Caki2 (cell line): ENCODE data around the gene DCLK1. TPM values are rescaled to one million over a fixed set of nuclear protein-coding genes. Genes with fewer than 3 reads are reported as not detected.

Source experiments
- DNase-seq: peaks from one replicate; pipeline ENCODE4 v3.0.0-alpha.2; 2015; ENCODE audit warnings: low read depth
- in situ Hi-C: cut with HindIII; loops from 2 replicates; pipeline ENCODE4 v1.10.0; 2016; ENCODE audit warnings: low sequenced_read_pairs, low pct_unique_long_range_greater_than_20kb, mixed read lengths
- total RNA-seq: library from RNA; depleted of rRNA; stranded (reverse); fragments of >200 nt; shearing (Covaris generic); gene quantifications from 2 replicates; pipeline ENCODE4 v1.2.3, GENCODE V29; 2014; ENCODE audit warnings: low replicate concordance

DCLK1 gene
- total RNA-seq, 1 experiment from 2014 or later = 3.7 TPM

GRCh38 chr13:35769812-35770211 lies 361.4 kb downstream of the DCLK1 start:
- DNase-seq = no peak
- in situ Hi-C loops = no loop called here

DNA sequence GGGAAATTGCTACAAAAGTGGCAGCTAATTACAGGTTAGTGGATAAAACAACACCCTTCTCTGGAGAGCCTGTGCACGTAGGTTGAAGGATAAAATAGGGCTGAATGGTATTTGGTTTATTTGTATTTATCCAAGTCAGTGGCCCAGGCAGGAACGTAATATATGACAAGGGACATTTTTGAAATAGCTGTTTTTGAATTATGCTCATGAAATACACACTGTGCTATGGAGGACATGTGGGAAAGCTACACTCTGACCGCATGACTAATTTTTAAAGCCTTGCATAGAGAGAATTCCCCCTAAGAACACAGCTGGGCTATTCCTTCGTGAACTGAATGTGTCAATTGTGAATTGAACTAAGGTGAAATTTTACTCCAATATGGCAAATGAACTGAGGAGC lies 362.6 kb downstream of the DCLK1 start:
- in situ Hi-C loops = no loop called here
- DNase-seq = no peak

DNA sequence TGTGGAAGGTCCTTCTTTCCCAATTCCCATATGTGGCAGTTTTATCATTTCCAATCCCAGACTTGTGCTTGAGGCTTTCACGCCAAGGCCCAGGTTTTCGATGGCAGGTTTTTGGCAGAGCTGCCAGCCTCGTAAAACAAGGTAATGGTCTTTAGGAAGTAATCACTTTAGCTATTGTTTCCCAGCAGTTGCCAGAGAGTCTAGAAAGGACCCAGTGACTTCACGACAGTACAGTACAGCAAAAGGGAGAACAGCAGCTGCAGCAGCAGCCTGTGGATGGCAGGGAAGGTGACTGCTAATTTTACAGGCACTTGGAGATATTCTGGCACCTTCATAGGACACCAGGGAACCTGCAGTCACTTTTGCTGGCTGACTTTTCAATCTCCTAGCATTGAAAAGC lies 363.1 kb downstream of the DCLK1 start:
- in situ Hi-C loops = no loop called here
- DNase-seq = no peak

GRCh38 chr13:35767256-35767976 lies 363.8 kb downstream of the DCLK1 start:
- in situ Hi-C loops = no loop called here
- no peak for DNase-seq

DNA sequence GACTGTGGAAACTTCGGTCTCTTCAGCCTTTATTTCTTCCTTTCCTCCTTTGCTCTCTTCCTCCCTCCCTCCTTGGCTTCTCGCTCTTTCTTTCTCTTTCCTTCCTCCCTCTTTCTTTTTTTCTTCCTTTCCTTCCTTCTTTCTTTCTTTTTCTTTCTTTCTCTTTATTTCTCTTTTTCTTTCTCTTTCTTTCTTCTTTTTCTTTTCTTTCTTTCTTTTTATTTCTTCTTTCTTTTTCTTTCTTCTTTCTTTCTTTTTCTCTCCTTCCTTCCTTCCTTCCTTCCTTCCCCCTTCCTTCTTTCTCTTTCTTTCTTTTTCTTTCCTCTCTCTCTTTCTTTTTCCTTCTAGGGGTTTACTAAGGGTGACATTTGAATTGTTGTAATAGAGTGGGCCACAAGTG lies 364.5 kb downstream of the DCLK1 start:
- in situ Hi-C loops = no loop called here
- DNase-seq = no peak

- no peak for DNase-seq
- in situ Hi-C loops = no loop called here
Observed at GRCh38 chr13:35765941-35766340, 365.2 kb downstream of the DCLK1 start.

GRCh38 chr13:35765366-35765765 lies 365.8 kb downstream of the DCLK1 start:
- in situ Hi-C loops = no loop called here
- no peak for DNase-seq

- no peak for DNase-seq
- in situ Hi-C loops = no loop called here
Observed at GRCh38 chr13:35764326-35765015, 366.7 kb downstream of the DCLK1 start.

DNA sequence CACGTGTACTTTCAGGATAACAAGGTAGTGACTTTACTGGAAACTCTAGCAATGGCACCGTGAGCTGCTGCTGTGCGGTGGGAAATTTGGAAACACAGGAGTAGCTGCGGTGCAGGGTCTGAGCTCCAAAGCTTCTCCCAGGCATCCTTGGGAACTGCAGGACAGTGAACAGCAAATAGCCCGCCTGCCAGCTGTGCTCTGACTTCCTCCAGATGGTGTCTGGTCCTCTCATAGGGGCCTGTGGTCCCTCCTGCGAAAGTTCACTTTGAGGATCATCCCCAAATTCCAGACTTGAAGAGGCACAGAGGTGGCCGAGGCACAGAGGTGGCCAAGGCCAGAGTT lies 367.4 kb downstream of the DCLK1 start:
- in situ Hi-C loops = no loop called here
- DNase-seq = no peak

DNA sequence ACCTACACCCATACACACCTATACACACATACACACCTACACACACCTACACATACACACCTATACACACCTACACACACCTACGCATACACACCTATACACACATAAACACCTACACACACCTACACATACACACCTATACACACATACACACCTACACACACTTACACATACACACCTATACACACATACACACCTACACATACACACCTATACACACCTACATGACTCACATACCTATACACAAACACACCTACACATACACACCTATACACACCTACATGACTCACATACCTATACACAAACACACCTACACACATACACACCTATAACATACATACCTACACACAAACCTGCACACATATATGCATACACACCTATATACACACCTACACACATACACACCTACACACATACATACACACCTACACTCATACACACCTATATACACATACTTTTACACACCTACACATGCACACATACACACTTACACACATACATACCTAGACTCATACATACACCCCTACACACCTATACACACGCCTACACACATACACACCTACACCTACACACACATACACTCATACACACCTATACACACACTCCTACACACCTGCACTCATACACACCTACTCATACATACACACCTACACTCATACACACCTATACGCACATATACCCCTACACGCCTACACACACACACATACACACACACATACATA lies 368.0 kb downstream of the DCLK1 start:
- DNase-seq = no peak
- in situ Hi-C loops = no loop called here

GRCh38 chr13:35761440-35762252 lies 369.5 kb downstream of the DCLK1 start:
- DNase-seq = no peak
- in situ Hi-C loops = no loop called here

DNA sequence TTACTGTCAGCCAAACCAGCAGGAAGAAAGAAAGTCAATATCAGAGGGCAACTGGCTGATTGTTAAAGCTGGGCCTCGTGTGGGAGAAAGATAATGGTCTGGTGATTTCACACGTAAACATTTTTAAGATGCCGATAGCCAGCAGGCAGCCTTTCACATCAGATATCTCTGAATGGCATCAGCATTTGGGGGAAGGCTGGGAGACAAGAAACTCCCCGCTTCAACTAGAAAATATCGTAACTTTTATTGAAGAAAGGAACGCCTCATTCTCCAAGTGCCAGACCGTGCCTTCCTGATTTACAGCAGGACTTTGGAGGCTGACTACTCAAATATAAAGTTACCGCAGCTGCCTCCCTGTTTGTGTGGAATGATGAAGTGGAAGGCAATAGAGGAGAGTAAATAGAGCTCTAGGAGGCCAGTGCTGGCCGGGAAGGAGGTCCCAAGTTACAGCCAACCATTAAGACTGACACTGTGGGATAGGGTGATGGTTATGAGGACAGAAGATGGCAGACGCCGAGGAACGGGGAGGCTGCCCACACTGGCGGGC lies 370.4 kb downstream of the DCLK1 start:
- no peak for DNase-seq
- in situ Hi-C loops = no loop called here

DNA sequence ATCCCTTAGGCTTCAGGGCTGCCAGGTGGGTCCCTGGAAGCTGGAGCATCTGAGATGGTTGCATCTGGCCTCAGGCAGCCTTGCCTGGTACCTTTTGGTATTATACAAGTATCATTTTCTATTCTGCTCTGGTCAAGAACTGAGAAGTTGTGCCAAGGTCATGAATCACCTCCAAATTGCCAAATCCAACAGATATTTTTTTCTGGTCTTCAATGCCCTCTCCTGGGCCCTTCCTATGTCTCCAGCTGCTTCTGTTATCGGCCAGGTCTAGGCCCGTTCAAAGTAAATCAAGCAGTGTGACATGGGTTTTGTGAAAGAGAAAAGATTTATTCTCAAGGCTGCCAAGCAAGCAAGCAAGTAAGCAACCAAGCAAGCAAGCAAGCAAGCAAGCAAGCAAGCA lies 383.6 kb downstream of the DCLK1 start:
- no peak for DNase-seq
- in situ Hi-C loops = no loop called here

GRCh38 chr13:35744566-35745178 lies 386.5 kb downstream of the DCLK1 start:
- no peak for DNase-seq
- in situ Hi-C loops = no loop called here

- no peak for DNase-seq
- in situ Hi-C loops = no loop called here
Observed at GRCh38 chr13:35744144-35744543, 387.0 kb downstream of the DCLK1 start.

DNA sequence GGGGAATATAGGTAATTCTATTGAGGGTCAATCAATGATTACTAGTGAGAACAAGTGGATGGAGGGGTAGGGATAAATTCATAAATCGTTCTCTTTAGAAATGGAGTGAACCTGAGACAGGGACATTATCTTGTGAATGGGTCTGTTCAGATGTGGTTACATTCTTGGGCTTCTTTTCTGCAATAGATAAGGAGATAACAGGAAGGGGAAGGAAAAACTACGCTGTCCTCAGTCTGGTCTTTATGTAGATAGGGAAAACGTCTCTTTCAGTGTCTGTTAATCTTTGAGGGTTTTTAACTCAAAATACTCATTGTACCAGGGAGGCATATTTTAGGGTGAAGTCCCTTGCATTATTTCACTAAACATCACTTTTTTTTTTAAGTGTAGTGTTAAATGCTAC lies 388.0 kb downstream of the DCLK1 start:
- in situ Hi-C loops = no loop called here
- DNase-seq = no peak

DNA sequence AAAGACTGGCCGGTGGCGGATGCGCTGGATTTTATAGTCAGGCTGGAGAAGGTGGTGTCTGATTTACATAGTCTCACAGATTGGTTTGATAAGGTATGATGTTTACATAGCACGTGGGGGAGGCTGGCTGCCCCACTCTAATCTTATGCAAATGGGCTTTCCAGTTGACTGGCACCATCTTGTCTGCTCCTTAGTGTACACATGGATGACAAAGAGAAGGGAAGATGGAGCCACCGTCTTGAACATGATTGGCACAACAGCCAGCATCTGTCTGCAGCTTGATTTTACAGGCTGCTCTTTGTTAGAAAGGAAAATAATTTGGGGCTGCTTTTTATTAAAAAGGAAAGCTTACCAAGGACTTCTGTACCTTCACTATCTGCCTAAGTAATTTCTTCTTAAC lies 389.5 kb downstream of the DCLK1 start:
- DNase-seq = no peak
- in situ Hi-C loops = no loop called here

- DNase-seq = no peak
- in situ Hi-C loops = no loop called here
Observed at GRCh38 chr13:35736876-35737275, 394.3 kb downstream of the DCLK1 start.
